Left ventricle myocardium inferior (tissue), 1 donor: ENCODE measurements around the gene LPAR2. TPM values are rescaled to one million over a fixed set of nuclear protein-coding genes. Genes with fewer than 3 reads are reported as not detected.
A peak's percentile ranks its signal among the peaks of the same experiment; 100 is the strongest.
"Not testable (repeated sequence)": the region's sequence is repeated elsewhere in the genome, so short reads cannot be mapped to it uniquely, and the experiment has no call there.

ENCODE experiments used
- DNase-seq: peaks from one replicate; pipeline ENCODE4 v3.0.0-alpha.2; 2020
- H3K27ac ChIP-seq: fragments of 200-600 bp; replicated peaks from 2 replicates; pipeline ENCODE4 v1.8.0; 2021
- H3K27me3 ChIP-seq: fragments of 200-600 bp; 2 replicates; pipeline ENCODE4 v1.8.0; 2021; ENCODE audit warnings: low read depth
- H3K36me3 ChIP-seq: fragments of 200-600 bp; 2 replicates; pipeline ENCODE4 v1.8.0; 2021
- H3K4me1 ChIP-seq: fragments of 200-600 bp; 2 replicates; pipeline ENCODE4 v1.8.0; 2021
- H3K4me3 ChIP-seq: fragments of 200-600 bp; 2 replicates; pipeline ENCODE4 v1.8.0; 2021; ENCODE audit warnings: mild to moderate bottlenecking, moderate library complexity
- H3K9me3 ChIP-seq: fragments of 200-600 bp; replicated peaks from 2 replicates; pipeline ENCODE4 v1.8.0; 2021
- CTCF ChIP-seq: fragments of 200-600 bp; IDR thresholded peaks from 2 replicates; pipeline ENCODE4 v1.8.0; 2021; ENCODE audit warnings: antibody characterized with exemption, mild to moderate bottlenecking, borderline replicate concordance
- intact Hi-C: fragments of 100-400 bp; cut with micrococcal nuclease; formaldehyde crosslinking; loops from one replicate; pipeline ENCODE4 v1.11.0; 2022
- total RNA-seq: library from RNA; stranded (reverse); fragmentation: NEBNext Ultra II Directional; extraction: Animal tissue kit (Norgen Biotek cat#: 25700); gene quantifications from one replicate; pipeline ENCODE4 v1.2.1, GENCODE V29; 2021
- donor health status: DM: no; HTN: yes; CAD: no; lungs with severe emphysema.

The LPAR2 gene
- total RNA-seq, 1 donor from 2014 or later = 0.88 TPM

- peak within 1 kb of the TSS; percentile 77 for H3K27ac ChIP-seq
- no peaks in the 10 kb centered on the region for H3K27me3 ChIP-seq
- H3K36me3 ChIP-seq = peaks cover 6% of the 10 kb centered on the region
- peaks cover 28% of the 10 kb centered on the region for H3K4me1 ChIP-seq
- intact Hi-C loops = no loop called here
- H3K9me3 ChIP-seq = no peaks in the 10 kb centered on the region
- peak within 1 kb of the TSS; percentile 79 for H3K4me3 ChIP-seq
- TF ChIP-seq CTCF = no peak
- peak; percentile 93 for DNase-seq
Measured at GRCh38 chr19:19668230-19669012, 40.4 kb upstream of the LPAR2 start, which contains the start of gene ZNF101. TSS of gene ZNF101 (plus strand) at chr19:19668839. CDS start at chr19:19668964, 125 bp downstream.

GRCh38 chr19:19665420-19665948 is 37.5 kb upstream of the LPAR2 start:
- H3K27me3 ChIP-seq, intact Hi-C loops, DNase-seq, H3K4me3 ChIP-seq, H3K36me3 ChIP-seq, H3K27ac ChIP-seq, H3K9me3 ChIP-seq: not testable (repeated sequence)
- peaks cover 52% of the 10 kb centered on the region for H3K4me1 ChIP-seq

GRCh38 chr19:19663256-19664120 is 35.5 kb upstream of the LPAR2 start, which contains the start of gene ATP13A1:
TSS of gene ATP13A1 (minus strand) at chr19:19663676. CDS start at chr19:19663666, 10 bp downstream.
- H3K9me3 ChIP-seq = no peaks in the 10 kb centered on the region
- H3K27ac ChIP-seq = peak within 1 kb of the TSS; percentile 96
- intact Hi-C loops = no loop called here
- H3K27me3 ChIP-seq = no peaks in the 10 kb centered on the region
- TF ChIP-seq CTCF = peak; percentile 42
- H3K4me3 ChIP-seq = peak within 1 kb of the TSS; percentile 91
- H3K4me1 ChIP-seq = peaks cover 34% of the 10 kb centered on the region
- peak; percentile 95 for DNase-seq
- peaks cover 14% of the 10 kb centered on the region for H3K36me3 ChIP-seq

GRCh38 chr19:19662871-19663255 is 34.8 kb upstream of the LPAR2 start:
- H3K27me3 ChIP-seq = no peaks in the 10 kb centered on the region
- peak overlapping the region; percentile 96 for H3K27ac ChIP-seq
- intact Hi-C loops = no loop called here
- peak overlapping the region; percentile 91 for H3K4me3 ChIP-seq
- H3K9me3 ChIP-seq = no peaks in the 10 kb centered on the region
- H3K4me1 ChIP-seq = peaks cover 29% of the 10 kb centered on the region
- TF ChIP-seq CTCF = no peak
- peaks cover 20% of the 10 kb centered on the region for H3K36me3 ChIP-seq
- DNase-seq = peak; percentile 34

- peak overlapping the region; percentile 91 for H3K4me3 ChIP-seq
- no peaks in the 10 kb centered on the region for H3K27me3 ChIP-seq
- H3K9me3 ChIP-seq = no peaks in the 10 kb centered on the region
- H3K27ac ChIP-seq = no peak overlapping the region
- no peak for DNase-seq
- intact Hi-C loops = no loop called here
- H3K4me1 ChIP-seq = peaks cover 29% of the 10 kb centered on the region
- no peak for TF ChIP-seq CTCF
- H3K36me3 ChIP-seq = peaks cover 25% of the 10 kb centered on the region
Measured at GRCh38 chr19:19662344-19662743, 34.3 kb upstream of the LPAR2 start.
